Measurements from ENCODE around the gene PILRA.
"Not testable (repeated sequence)": the region's sequence is repeated elsewhere in the genome, so short reads cannot be mapped to it uniquely, and the experiment has no call there.

The PILRA gene

GRCh38 chr7:100373261-100373831 lies at the start of gene PILRA:
Gene PILRA, plus strand, starts transcription at chr7:100373487. Its CDS starts 170 bp downstream, at chr7:100373657.
- DNase-seq (ENCODE audit: low spot score), result no peak

DNA sequence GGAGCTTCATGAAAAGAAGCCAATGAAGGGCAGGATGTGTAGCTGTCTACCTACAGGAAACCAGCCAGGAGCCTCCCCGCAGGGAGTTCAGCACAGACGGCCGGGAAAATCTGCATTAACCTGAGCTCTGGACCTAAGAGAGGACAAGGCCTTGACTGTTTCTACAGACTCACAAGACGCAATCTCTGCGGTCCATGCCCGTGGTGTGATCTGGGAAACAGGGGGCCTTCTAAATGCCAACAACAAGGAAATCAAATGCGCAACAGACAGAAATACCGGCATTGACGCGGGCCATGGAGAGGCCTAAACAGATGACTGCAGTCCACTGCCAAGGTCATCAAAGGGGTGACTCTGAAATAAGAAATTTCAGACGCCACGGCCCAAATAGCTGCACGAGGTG lies 49.1 kb upstream of the PILRA start:
- not testable (repeated sequence) for DNase-seq (ENCODE audit: low spot score)

DNA sequence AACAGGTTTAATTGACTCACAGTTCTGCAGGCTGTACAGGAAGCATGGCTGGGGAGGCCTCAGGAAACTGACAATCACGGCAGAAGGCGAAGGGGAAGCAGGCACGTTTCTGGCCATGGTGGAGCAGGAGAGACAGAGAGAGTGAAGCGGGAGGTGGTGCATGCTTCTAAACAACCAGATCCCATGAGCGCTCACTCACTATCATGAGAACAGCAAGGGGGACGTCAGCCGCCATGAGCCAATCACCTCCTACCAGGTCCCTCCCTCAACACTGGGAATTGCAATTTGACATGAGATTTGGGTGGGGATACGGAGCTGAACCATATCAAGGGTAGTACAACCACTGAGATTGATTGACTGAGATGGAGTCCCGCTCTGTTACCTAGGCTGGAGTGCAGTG lies 47.6 kb upstream of the PILRA start:
- peak; percentile 21 for DNase-seq (ENCODE audit: low spot score)

DNA sequence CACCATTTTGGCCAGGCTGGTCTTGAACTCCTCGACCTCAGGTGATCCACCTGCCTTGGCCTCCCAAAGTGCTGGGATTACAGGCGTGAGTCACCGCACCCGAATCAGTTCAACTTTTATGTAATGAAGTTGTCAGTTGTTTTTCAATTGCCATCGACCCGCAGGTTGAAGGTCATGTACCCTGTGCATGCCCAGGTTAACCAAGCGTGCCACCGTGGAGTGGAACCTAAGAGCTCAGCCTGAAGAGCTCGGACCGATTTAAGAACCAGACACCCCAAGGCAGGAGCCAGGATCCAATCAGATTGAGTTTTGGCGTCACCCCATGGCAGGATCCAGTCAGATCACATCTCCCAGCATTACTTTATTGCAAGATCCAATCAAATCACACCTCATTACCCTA lies 46.4 kb upstream of the PILRA start:
- DNase-seq (ENCODE audit: low spot score), result not testable (repeated sequence)

- peak; percentile 83 for DNase-seq (ENCODE audit: low spot score)
These were observed 37.5 kb upstream of the PILRA start for GRCh38 chr7:100335566-100336466.

- DNase-seq (ENCODE audit: low spot score), result not testable (repeated sequence)
These were observed 35.1 kb upstream of the PILRA start for GRCh38 chr7:100338083-100338696.

GRCh38 chr7:100341286-100341685 lies 32.0 kb upstream of the PILRA start:
- DNase-seq (ENCODE audit: low spot score), result not testable (repeated sequence)

GRCh38 chr7:100342765-100343164 lies 30.5 kb upstream of the PILRA start:
- no peak for DNase-seq (ENCODE audit: low spot score)

- DNase-seq (ENCODE audit: low spot score), result not testable (repeated sequence)
These were observed 29.1 kb upstream of the PILRA start for GRCh38 chr7:100344124-100344559.

DNA sequence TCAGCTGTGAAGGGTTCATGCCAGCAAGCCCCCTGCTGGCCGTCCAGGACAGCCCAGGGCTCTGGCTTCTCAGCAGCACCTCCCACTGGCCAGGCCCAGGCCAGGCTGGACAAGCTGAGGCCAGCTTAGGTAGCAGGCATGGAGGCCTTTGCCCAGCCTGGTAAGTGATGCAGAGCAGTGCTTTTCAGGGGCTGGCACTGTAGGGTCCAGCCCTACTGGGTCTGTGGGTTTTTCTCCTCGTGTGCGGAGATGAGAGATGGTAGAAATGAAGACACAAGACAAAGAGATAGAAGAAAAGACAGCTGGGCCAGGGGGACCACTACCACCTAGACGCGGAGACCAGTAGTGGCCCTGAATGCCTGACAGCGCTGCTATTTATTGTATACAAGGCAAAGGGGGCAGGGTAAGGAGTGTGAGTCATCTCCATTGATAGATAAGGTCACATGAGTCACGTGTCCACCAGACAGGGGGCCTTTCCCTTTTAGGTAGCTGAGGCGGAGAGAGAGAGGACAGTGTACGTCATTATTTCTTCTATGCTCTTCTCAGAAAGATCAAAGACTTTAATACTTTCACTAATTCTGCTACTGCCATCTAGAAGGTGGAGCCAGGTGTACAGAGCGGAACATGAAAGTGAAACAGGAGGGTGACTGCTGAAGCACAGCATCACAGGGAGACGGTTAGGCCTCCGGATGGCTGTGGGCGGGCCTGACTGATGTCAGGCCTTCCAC lies 28.6 kb upstream of the PILRA start:
- peak; percentile 60 for DNase-seq (ENCODE audit: low spot score)

GRCh38 chr7:100345288-100345672 lies 28.0 kb upstream of the PILRA start:
- not testable (repeated sequence) for DNase-seq (ENCODE audit: low spot score)

DNA sequence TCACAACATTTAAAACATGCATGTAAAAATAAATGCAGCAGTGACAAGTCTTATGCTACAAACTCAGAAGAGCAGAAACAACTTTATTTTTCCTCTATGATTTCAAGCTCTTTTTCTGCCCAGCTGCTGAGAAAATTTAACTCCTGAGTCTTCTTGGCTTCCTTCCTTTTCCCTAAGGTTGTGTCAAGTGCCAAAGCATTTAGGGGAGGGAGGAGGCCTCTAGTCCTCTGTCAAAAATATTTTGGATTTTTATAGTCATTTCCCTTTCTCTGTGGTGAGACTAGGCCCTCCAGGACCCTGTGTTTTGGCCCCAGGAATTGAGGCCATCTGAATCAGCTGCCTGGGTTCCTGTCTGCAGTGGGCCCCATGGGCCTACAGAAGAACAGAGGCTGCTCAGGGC lies 26.4 kb upstream of the PILRA start:
- DNase-seq (ENCODE audit: low spot score), result no peak

- no peak for DNase-seq (ENCODE audit: low spot score)
These were observed 24.5 kb upstream of the PILRA start for GRCh38 chr7:100348805-100349204.

- no peak for DNase-seq (ENCODE audit: low spot score)
These were observed 23.5 kb upstream of the PILRA start for GRCh38 chr7:100349757-100350156.

GRCh38 chr7:100351657-100352058 lies 21.6 kb upstream of the PILRA start:
- DNase-seq (ENCODE audit: low spot score), result no peak

GRCh38 chr7:100352230-100352781 lies 21.0 kb upstream of the PILRA start:
- not testable (repeated sequence) for DNase-seq (ENCODE audit: low spot score)

DNA sequence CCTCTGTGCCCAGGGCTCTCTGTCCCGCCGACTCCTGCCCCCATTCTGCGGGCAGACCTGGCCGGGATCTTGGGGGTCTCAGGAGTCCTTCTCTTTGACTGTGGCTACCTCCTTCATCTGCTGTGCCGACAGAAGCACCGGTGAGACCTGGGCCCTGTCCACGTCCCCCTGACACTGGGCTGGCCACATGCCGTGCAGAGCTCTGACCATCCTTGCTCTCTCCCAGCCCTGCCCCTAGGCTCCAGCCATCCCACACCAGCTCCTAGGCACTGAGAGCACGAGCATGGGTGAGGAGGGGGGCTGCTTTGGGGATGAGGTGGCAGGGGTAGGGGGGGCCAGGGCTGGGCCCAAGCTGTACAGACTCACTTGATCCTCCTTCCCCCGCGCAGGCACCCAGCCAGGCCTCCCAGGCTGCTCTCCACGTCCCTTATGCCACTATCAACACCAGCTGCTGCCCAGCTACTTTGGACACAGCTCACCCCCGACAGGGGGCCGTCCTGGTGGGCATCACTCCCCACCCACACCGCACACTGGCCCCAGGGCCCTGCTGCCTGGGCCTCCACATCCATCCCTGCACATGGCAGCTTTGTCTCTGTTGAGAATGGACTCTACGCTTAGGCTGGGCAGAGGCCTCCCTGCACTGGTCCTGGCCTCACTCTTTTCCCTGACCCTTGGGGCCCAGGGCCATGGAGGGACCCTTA lies 20.2 kb upstream of the PILRA start:
- no peak for DNase-seq (ENCODE audit: low spot score)

DNA sequence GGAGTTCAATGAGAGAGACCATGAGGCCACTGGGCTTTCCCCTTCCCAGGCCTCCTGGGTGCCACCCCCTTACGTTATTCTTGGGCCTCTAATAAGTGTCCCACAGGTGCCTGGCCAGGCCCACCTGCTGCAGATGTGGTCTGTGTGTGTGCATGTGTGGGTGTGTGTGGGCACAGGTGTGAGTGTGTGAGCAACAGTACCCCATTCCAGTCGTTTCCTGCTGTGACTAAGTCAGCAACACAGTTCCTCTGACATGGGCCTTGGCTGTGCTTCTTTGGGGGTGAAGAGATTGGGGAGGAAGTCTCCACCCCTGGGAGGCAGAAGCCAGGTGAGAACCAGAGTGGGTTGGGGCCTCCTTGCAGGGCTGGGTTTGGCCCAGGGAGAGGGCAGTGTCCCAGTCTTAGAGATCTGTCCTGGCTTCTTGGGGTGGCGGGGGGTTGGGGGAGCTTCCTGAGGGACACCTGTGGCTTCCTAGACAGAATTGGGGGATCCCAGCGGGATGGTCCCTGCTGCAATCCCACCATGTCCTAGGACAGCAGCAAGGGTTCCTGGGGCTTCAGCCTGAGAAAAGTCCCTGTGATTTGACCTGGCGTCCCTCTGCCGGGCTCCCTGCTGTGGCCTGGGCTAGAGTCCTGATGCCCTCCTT lies 19.5 kb upstream of the PILRA start:
- no peak for DNase-seq (ENCODE audit: low spot score)

DNA sequence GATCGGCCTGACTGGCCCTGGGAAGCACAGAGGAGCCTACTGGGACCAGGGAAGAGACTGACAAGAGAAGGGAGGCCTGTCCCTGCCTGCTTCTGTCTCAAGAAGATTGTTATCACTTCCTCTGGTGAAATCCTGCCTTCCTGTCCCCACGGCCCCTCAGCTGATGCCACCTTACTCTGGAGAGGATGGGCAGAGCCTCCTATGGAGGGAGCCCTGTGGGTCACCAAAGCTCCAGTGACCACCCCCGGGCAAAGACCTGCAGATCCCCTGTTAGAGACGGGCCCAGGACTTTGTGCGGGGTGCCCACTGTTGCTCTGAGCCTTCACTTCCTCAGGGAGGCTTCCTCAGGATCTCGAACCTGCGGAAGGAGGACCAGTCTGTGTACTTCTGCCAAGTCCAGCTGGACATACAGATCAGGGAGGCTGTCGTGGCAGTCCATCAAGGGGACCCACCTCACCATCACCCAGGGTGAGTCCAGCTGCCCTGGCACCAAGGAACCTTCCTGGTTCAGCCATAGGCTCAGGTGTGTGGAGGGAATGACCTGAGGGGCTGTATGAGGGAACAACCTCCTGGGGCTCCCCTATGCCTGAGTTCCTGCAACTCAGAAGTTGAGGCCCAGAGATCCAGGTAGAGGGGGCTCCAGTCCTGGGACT lies 16.7 kb upstream of the PILRA start:
- DNase-seq (ENCODE audit: low spot score), result no peak

DNA sequence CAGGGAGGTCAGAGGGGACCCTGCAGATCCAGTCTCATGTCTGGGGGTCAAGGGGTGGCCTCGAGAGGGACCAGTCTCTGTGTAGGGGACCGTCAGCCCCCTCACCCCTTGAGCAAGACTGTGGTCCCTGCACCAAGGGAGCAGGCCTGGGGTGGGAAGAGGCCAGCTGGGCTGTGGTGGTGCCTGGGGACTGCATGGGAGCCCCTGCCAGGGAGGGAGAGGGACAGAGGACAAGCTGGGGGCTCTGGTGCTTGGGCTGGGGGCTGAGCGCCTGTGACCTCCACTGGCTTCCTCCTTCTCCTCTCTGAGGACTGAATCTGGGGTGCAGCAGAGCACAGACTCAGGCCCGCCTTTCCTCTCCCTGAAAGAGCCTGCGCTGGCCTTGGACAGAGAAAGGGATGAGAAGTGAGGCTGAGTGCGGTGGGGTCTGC lies 16.1 kb upstream of the PILRA start:
- no peak for DNase-seq (ENCODE audit: low spot score)

All from kidney capillary endothelial cell (primary cell).